ENCODE results near the gene SLC7A14. TPM values are rescaled to one million over a fixed set of nuclear protein-coding genes. Genes with fewer than 3 reads are reported as not detected.

Gene SLC7A14
- total and polyA plus RNA-seq, 8 donors, result 0.09 to 1.9 (median 0.20) TPM

DNA sequence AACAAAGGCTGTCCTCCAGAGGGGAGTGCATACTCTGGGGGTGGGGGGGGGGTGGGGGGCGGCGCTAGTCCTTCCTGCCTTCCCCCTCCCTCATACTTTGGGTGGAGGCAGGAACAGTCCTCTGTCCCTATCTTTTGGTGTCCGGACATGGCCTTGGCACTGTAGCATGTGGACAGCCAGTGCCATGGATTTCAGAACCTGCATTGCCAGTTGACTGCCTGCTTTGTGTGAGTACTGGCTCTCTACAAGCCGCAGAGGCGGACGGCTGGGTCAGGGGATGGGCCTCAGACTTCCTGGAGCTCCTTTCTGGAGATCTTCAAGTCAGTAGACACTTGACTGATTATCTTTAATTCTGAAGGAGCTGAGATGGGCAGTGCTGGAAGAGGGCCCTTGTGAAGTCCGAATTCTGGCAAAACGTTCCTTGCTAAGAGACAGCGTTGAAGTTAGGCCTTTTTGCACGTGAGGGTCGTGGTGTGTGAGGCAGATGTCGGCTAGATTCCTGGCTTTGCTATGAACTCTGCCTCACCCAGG lies 164.7 kb downstream of the SLC7A14 start:
- 71 to 72% methylated on average over 12 of the region's 12 CpGs for WGBS, 2 donors
- no peaks in the 10 kb centered on the region for H3K9me3 ChIP-seq
- TF ChIP-seq, protein P1, sequence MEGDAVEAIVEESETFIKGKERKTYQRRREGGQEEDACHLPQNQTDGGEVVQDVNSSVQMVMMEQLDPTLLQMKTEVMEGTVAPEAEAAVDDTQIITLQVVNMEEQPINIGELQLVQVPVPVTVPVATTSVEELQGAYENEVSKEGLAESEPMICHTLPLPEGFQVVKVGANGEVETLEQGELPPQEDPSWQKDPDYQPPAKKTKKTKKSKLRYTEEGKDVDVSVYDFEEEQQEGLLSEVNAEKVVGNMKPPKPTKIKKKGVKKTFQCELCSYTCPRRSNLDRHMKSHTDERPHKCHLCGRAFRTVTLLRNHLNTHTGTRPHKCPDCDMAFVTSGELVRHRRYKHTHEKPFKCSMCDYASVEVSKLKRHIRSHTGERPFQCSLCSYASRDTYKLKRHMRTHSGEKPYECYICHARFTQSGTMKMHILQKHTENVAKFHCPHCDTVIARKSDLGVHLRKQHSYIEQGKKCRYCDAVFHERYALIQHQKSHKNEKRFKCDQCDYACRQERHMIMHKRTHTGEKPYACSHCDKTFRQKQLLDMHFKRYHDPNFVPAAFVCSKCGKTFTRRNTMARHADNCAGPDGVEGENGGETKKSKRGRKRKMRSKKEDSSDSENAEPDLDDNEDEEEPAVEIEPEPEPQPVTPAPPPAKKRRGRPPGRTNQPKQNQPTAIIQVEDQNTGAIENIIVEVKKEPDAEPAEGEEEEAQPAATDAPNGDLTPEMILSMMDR (IDR thresholded peaks at IDR 0.05), result no peak
- H3K27me3 ChIP-seq, result peaks cover 0 to 16% (median 2%) of the 10 kb centered on the region in 4 donors
- H3K4me1 ChIP-seq, result peaks cover 0 to 8% (median 0%) of the 10 kb centered on the region in 3 donors
- ATAC-seq (no peak), FAIRE-seq (no peak), DNase-seq (no peak)
- H3K36me3 ChIP-seq, result no peaks in the 10 kb centered on the region
- H3K27ac ChIP-seq, result no peak overlapping the region
- intact Hi-C loops (cut with DNase I), result no loop called here
- no peak overlapping the region for H3K4me3 ChIP-seq

DNA sequence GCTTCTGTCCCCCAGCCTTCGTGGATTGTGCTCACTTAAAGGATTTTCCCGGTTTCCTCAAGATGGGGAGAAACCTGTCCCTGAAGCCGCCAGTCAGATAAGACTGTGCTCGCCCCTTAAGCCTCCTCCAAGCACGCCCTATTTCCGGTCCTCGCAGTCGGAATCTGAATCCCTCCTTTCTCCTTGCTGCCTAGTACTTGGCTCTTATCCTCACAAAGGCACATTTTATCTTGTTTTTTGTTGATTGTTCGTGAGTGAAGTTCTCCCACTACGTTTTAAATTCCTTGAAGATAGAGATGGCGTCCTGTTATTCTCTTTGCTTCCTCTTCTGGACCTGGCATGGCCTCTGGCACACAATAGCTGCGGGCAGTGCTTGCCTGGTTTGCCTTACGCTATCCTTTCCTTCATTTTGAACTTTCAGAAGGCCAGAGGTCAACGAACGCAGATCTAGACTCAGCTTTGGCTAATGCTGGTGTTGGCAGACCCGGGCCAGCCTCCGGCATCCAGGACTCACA lies 165.5 kb downstream of the SLC7A14 start:
- intact Hi-C loops (cut with DNase I), result no loop called here
- Histone ChIP-seq H3K27me3 (peaks cover 0 to 16% (median 2%) of the 10 kb centered on the region in 4 donors), H3K4me3 (no peak overlapping the region), H3K36me3 (no peaks in the 10 kb centered on the region), H3K4me1 (peaks cover 0 to 8% (median 0%) of the 10 kb centered on the region in 3 donors), H3K9me3 (no peaks in the 10 kb centered on the region), H3K27ac (no peak overlapping the region)
- 68 to 72% methylated on average over 17 of the region's 17 CpGs for WGBS, 2 donors
- ATAC-seq, result no peak
- TF ChIP-seq, protein P1 (IDR thresholded peaks at IDR 0.05), result no peak
- no peak for FAIRE-seq
- no peak for DNase-seq

DNA sequence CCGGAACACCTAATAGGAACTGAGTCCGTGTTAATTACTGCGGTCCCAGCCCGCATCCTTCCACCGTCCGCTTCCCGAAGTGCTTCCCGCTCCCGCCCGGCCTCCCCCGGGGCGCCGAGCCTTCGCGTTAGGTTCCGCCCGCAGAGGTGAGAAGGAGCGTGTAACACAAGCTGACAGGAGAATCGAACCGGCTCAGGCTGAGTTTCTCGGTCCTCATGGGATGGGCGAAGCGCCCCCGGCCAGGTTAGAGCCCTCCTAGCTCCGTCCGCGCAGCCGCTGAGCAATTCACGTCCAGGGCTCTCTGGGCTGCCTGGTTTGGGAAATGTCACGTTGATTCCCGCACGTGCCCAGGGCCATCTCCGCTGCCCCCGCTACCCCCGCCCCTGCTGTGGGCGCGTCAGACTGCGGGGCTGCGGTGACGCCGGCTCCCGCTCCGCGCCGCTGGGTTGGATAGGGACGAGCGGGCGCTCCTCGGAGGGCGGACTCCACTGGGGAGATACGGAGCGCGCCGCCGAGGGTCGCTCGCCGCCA lies 166.3 kb downstream of the SLC7A14 start:
- Histone ChIP-seq H3K4me3 (peak overlapping the region in 2 of 4 donors; percentile 10 to 58), H3K4me1 (peaks cover 0 to 8% (median 0%) of the 10 kb centered on the region in 3 donors), H3K9me3 (no peaks in the 10 kb centered on the region), H3K27ac (no peak overlapping the region), H3K27me3 (peaks cover 0 to 16% (median 2%) of the 10 kb centered on the region in 4 donors), H3K36me3 (no peaks in the 10 kb centered on the region)
- FAIRE-seq (no peak), DNase-seq (peak in 2 of 6 donors; percentile 56 to 59), ATAC-seq (peak in 3 of 4 donors; percentile 29 to 41 (median 35))
- 9 to 10% methylated on average over 57 to 58 of the region's 58 CpGs for WGBS, 2 donors
- TF ChIP-seq, protein P1 (IDR thresholded peaks at IDR 0.05), result no peak
- intact Hi-C loops (cut with DNase I), result loop anchor here in 1 of 3 donors (10.0 kb wide), 1 partner anchor 395 kb away; no protein-coding TSS in a partner anchor

DNA sequence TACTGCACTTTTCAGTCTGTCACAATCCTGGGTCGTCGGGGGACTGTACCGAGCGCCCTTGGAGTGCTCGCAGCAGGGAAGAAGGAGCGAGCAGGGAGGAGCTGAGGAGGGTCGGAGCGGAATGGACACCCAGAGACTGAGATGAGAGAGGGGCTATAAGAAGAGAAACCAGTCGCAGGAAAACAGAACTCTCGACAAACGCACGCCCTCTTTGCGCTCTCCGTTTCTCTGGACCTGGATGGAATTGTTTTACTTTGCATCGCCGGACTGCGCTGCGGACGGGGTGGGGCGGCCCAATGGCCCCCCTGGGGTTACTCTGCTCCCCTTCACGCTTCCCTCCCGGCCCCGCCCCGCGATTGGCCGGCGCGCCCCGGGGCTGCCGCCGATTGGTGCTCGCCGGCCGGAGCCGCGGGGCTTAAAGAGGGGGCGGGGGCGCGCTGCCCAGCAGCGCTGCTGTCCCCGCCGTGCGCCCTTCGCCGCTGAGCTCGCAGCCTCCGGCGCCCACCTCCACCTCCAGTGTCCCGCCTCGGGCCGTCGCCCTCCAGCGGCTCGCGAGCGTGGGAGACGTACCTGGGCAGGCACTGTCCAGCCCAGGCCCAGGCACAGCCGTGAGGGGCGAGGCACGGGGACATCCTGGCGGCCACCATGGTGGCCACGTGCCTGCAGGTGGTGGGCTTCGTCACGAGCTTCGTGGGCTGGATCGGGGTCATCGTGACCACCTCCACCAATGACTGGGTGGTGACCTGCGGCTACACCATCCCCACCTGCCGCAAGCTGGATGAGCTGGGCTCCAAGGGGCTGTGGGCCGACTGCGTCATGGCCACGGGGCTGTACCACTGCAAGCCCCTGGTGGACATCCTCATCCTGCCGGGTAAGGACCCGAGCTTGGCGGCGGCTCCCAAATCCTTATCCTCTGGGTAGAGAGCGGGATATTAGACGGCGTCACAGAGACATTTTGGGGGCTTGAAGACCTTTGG lies 167.2 kb downstream of the SLC7A14 start, which contains the start of gene CLDN11:
TSS of gene CLDN11 (plus strand) at position 447 of the 977 bp plus-strand sequence. CDS start at position 646, 199 bp downstream.
- H3K27me3 ChIP-seq, result peaks cover 0 to 16% (median 2%) of the 10 kb centered on the region in 4 donors

More for the DNA sequence above, 167.2 kb downstream of the SLC7A14 start, which contains the start of gene CLDN11:
- intact Hi-C loops (cut with DNase I), result loop anchor here in 1 of 3 donors (10.0 kb wide), 1 partner anchor 396 kb away; no protein-coding TSS in a partner anchor
- WGBS, 2 donors, result 4% methylated on average over 68 to 79 of the region's 79 CpGs
- H3K36me3 ChIP-seq, result no peaks in the 10 kb centered on the region
- TF ChIP-seq, protein P1 (IDR thresholded peaks at IDR 0.05), result no peak
- no peak for FAIRE-seq
- DNase-seq, result peak in 2 of 6 donors; percentile 65 to 66
- peak; percentile 61 to 72 (median 66) for ATAC-seq
- no peaks in the 10 kb centered on the region for H3K9me3 ChIP-seq
- no peak within 1 kb of the TSS for H3K27ac ChIP-seq
- peaks cover 0 to 8% (median 0%) of the 10 kb centered on the region in 3 donors for H3K4me1 ChIP-seq
- peak within 1 kb of the TSS; percentile 13 to 58 (median 22) for H3K4me3 ChIP-seq

Data from pancreas (tissue), 10 donors.